ENCODE results near the gene TSG101. TPM values are rescaled to one million over a fixed set of nuclear protein-coding genes. Genes with fewer than 3 reads are reported as not detected.

TSG101 gene
- total and polyA plus RNA-seq, 10 of the 15 experiments (the other 5 are each of a cell fraction or from before 2014, with no cell fraction given), result 22.3 to 147 (median 84.9) TPM

GRCh38 chr11:18485913-18486528 is 40.7 kb downstream of the TSG101 start:
- BruUV-seq (replicated peaks), result no TSS peak
- ChIA-PET CTCF (no interaction called here), POLR2A (no interaction called here), SMC1A (ENCODE audit: uncharacterized antibody, unreplicated experiment) (no interaction called here), RAD21 (ENCODE audit: unreplicated experiment) (no interaction called here)
- DNase-seq (ENCODE audit: low read depth, low spot score) (no peak), ATAC-seq (peak; percentile 89), FAIRE-seq (no peak)
- Histone ChIP-seq H3K79me2 (ENCODE audit: control insufficient read depth, insufficient read depth, low read length) (no peaks in the 10 kb centered on the region), H3K9ac (ENCODE audit: control insufficient read depth, insufficient read depth, low read length) (no peak overlapping the region), H3K4me3 (no peak overlapping the region), H3K9me3 (replicated peaks; ENCODE audit: control insufficient read depth, insufficient read depth, low read length) (no peaks in the 10 kb centered on the region), H3K4me2 (ENCODE audit: control insufficient read depth, insufficient read depth) (peak overlapping the region; percentile 48; the same call in 1 of the 2 replicates), H3K27me3 (replicated peaks in 1 of 2; ENCODE audit: control insufficient read depth in 2 of 2, insufficient read depth in 2 of 2, low read length in 1 of 2) (no peaks in the 10 kb centered on the region), H2AFZ (ENCODE audit: control insufficient read depth, low read depth, low read length) (peak overlapping the region; percentile 29), H3K36me3 (ENCODE audit: control insufficient read depth in 2 of 2, insufficient read depth in 2 of 2, low read length in 1 of 2) (peaks cover 3 to 22% of the 10 kb centered on the region in 2 experiments), H3K27ac (ENCODE audit: control insufficient read depth, insufficient read depth) (no peak overlapping the region), H4K20me1 (ENCODE audit: control insufficient read depth, insufficient read depth) (no peaks in the 10 kb centered on the region), H3K4me1 (ENCODE audit: control insufficient read depth, insufficient read depth, low read length) (peaks cover 5% of the 10 kb centered on the region)
- 42% methylated on average over 8 of the region's 8 CpGs for WGBS (ENCODE audit: insufficient coverage, insufficient replicate concordance, low lambda C conversion rate, missing lambda C conversion rate)
- TF ChIP-seq EED (IDR thresholded peaks at IDR 0.05; ENCODE audit: low read depth), result 0 out of 2 replicates have a peak, but pooled peaks have one; percentile 11
- no peak for TF ChIP-seq YBX1 (IDR thresholded peaks at IDR 0.05)
- no peak for TF ChIP-seq IKZF1 (conservative IDR thresholded peaks at IDR 0.05)
- TF ChIP-seq RUNX3 (IDR thresholded peaks at IDR 0.05; ENCODE audit: low read length), result peak; percentile 38
- TF ChIP-seq SIN3A (IDR thresholded peaks at IDR 0.05; ENCODE audit: low read depth, low read length), result no peak
- TF ChIP-seq FOS (IDR thresholded peaks at IDR 0.05; ENCODE audit: borderline replicate concordance, extremely low read depth, insufficient read length), result no peak
- TF ChIP-seq MTA3 (IDR thresholded peaks at IDR 0.05; ENCODE audit: borderline replicate concordance, low read length), result no peak
- no peak for TF ChIP-seq POLR2AphosphoS5 (IDR thresholded peaks at IDR 0.05; ENCODE audit: low read length)
- no peak for TF ChIP-seq ZBTB4 (CRISPR knock-in tag; IDR thresholded peaks at IDR 0.05)
- no peak for TF ChIP-seq STAT3 (IDR thresholded peaks at IDR 0.05; ENCODE audit: low read depth, low read length)
- no peak for TF ChIP-seq ATF3 (IDR thresholded peaks at IDR 0.05; ENCODE audit: borderline replicate concordance, extremely low read depth, low read depth, low read length)
- TF ChIP-seq RB1 (IDR thresholded peaks at IDR 0.05; ENCODE audit: borderline replicate concordance), result no peak
- in situ Hi-C loops (cut with MboI), result no loop called here
- intact Hi-C loops (cut with micrococcal nuclease; ENCODE audit: unreplicated experiment), result no loop called here

All from GM12878 (cell line).